ENCODE measurements around the gene CTSH. TPM values are rescaled to one million over a fixed set of nuclear protein-coding genes. Genes with fewer than 3 reads are reported as not detected.

CTSH gene
- total RNA-seq, 1 donor from 2014 or later = 75.8 TPM

DNA sequence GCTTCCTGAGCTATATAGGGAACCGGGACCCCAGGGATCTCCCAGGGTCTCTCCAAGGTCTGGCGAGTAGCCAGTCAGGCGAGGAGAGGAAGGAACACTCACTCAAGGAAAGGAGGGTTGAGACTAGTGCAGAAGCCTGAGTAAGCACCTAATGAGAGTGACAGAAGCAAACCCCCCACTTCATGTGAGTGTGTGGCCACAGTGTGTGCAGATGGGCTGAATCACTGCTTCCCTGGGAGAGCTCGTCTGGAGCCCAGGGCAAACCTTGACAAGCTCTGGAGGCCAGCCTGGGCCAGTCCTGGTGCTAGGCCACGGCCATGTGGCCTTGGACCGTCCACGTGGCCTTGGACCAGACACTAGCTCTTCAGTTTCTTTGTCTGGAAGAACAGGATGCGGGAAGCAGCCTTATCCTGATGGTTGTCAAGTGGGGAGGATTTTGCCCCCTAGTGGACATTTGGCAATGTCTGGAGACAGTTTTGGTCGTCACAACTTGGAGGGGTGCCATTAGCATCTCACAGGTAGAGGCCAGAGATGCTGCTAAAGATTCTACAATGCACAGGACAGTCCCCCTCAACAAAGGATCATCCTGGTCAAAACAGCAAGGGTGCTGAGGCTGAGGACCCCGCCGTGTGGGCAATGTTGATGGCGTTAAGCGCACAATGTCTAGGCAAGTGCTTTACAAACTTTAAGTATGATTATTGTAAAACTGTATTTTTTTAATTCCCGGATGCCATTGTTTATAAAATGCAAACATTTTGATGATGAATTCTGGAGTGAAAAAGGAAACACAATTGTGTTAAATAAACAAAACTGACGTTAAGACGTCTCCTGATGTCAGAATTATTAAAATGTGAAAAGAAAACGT lies 34.8 kb upstream of the CTSH start:
- peak; percentile 82 for DNase-seq (ENCODE audit: low read depth)
- TF ChIP-seq, protein P1, sequence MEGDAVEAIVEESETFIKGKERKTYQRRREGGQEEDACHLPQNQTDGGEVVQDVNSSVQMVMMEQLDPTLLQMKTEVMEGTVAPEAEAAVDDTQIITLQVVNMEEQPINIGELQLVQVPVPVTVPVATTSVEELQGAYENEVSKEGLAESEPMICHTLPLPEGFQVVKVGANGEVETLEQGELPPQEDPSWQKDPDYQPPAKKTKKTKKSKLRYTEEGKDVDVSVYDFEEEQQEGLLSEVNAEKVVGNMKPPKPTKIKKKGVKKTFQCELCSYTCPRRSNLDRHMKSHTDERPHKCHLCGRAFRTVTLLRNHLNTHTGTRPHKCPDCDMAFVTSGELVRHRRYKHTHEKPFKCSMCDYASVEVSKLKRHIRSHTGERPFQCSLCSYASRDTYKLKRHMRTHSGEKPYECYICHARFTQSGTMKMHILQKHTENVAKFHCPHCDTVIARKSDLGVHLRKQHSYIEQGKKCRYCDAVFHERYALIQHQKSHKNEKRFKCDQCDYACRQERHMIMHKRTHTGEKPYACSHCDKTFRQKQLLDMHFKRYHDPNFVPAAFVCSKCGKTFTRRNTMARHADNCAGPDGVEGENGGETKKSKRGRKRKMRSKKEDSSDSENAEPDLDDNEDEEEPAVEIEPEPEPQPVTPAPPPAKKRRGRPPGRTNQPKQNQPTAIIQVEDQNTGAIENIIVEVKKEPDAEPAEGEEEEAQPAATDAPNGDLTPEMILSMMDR (IDR thresholded peaks at IDR 0.05; ENCODE audit: insufficient read depth, low read length, severe bottlenecking) = peak; percentile 85
- no peaks in the 10 kb centered on the region for H3K36me3 ChIP-seq (ENCODE audit: control insufficient read depth, insufficient read depth, low read length)
- no peaks in the 10 kb centered on the region for H3K27me3 ChIP-seq (ENCODE audit: control insufficient read depth, insufficient read depth, low read length)
- H3K4me3 ChIP-seq (ENCODE audit: low read depth, low read length) = no peak overlapping the region
- no peak for FAIRE-seq

DNA sequence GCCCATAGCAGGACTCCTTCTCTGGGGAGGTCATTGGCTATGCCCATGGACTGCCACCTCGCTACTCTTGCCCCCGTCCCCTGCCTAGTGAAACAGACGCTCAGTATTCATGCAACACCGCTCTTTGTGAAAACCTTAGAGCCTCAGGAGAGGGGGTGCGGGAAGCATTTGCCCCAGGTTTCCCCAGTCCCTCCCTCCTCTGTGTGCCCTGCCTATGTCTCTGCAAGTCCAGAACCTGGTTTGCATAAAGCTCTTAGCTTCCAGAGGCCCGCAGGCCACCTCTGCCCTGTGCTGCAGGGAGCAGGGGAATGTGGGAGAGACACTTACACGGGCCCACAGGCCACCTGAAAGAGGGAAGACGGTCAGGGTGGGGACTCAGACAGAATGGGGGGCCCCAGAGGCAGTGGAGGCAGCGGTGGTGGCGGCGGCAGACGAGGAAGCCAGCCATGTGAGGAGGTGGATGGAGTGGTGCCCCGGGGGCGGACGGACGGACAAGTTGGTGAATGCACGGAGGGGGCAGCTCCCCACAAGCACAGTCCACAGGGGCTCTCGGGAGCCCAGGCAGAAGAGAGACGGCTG lies 33.8 kb upstream of the CTSH start:
- Histone ChIP-seq H3K36me3 (ENCODE audit: control insufficient read depth, insufficient read depth, low read length) (no peaks in the 10 kb centered on the region), H3K4me3 (ENCODE audit: low read depth, low read length) (no peak overlapping the region), H3K27me3 (ENCODE audit: control insufficient read depth, insufficient read depth, low read length) (no peaks in the 10 kb centered on the region)
- DNase-seq (ENCODE audit: low read depth) = no peak
- TF ChIP-seq, protein P1 (IDR thresholded peaks at IDR 0.05; ENCODE audit: insufficient read depth, low read length, severe bottlenecking) = no peak
- FAIRE-seq = no peak

DNA sequence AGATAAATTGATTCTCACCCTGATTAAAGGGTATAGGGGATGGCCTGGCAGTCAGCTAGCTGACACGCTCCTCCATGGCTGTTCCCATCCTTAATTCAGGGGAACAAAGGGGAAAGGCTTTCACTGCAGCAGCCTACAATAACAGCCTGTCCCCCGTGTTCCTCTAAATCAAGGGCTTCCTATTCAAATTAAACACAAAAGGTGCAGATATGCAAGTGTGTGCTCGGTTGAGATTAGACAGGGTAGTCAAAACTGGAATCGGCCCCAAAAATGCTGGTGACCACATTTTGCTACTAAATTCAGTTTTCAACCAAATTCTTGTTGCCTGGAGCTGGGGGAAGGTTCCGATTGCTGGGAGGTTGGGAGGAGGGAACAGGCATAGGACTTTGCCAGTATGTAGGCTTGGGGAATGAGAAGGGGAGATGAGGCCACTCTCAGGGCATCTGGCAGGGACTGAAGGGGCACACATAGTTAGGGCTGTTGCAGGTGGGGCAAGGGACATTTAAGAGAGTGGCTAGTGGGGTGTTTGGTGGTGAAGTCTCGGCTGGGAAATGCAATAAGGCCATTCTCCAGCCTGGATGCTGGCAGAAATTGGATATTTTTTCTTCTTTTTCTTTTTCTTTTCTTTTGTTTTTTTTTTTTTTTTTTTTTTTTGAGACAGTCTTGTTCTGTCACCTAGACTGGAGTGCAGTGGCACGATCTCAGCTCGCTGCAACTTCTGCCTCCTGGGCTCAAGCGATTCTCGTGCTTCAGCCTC lies 32.9 kb upstream of the CTSH start:
- Histone ChIP-seq H3K36me3 (ENCODE audit: control insufficient read depth, insufficient read depth, low read length) (no peaks in the 10 kb centered on the region), H3K4me3 (ENCODE audit: low read depth, low read length) (no peak overlapping the region), H3K27me3 (ENCODE audit: control insufficient read depth, insufficient read depth, low read length) (no peaks in the 10 kb centered on the region)
- DNase-seq (ENCODE audit: low read depth) = no peak
- TF ChIP-seq, protein P1 (IDR thresholded peaks at IDR 0.05; ENCODE audit: insufficient read depth, low read length, severe bottlenecking) = no peak
- FAIRE-seq = no peak

DNA sequence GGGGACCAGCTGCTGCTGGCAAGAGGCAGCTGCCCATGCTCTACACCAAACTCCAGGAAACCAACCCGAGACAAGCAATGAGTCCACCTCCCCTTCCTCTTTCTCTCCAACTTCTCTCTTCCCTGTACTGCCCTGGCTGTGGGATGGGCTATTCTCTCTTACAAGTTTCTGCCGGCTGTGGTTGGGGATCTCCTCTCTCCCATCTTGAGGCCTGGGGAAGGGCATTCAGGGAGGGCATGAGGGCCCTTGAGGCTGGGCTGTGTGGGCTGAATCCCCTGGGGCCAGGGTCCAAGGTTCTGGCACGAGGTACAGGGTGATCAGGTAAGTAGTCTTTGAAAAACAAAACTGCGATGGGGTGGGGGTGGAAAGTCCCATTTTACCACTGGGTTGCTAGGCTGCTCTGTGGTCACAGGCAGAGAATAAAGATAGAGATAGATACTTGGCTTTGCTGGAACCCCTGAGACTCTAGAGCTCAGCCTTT lies 32.3 kb upstream of the CTSH start:
- FAIRE-seq = no peak
- TF ChIP-seq, protein P1 (IDR thresholded peaks at IDR 0.05; ENCODE audit: insufficient read depth, low read length, severe bottlenecking) = no peak
- no peak for DNase-seq (ENCODE audit: low read depth)
- Histone ChIP-seq H3K36me3 (ENCODE audit: control insufficient read depth, insufficient read depth, low read length) (no peaks in the 10 kb centered on the region), H3K4me3 (ENCODE audit: low read depth, low read length) (no peak overlapping the region), H3K27me3 (ENCODE audit: control insufficient read depth, insufficient read depth, low read length) (no peaks in the 10 kb centered on the region)

DNA sequence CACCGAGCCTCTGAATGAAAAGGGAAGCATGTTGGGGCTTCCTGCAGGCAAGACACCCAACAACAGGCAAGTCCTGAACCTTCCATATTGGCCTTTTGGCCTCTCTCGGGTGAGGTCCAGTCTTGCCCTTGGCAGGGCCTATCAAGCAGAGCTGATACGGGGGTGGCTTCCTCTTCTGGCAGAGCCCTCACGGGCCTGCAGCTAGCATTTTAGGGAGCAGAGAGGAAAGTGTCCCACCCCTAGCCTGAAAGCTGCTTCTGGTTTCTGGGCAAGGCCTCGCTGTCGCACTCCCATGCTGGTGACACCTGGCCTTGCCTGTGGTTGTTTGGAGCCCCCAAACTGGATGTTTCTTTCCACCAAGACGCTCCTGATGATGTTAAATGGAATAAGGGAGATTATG lies 31.8 kb upstream of the CTSH start:
- TF ChIP-seq, protein P1 (IDR thresholded peaks at IDR 0.05; ENCODE audit: insufficient read depth, low read length, severe bottlenecking) = no peak
- Histone ChIP-seq H3K27me3 (ENCODE audit: control insufficient read depth, insufficient read depth, low read length) (no peaks in the 10 kb centered on the region), H3K4me3 (ENCODE audit: low read depth, low read length) (no peak overlapping the region), H3K36me3 (ENCODE audit: control insufficient read depth, insufficient read depth, low read length) (no peaks in the 10 kb centered on the region)
- FAIRE-seq (no peak), DNase-seq (ENCODE audit: low read depth) (no peak)

All from bronchial epithelial cell (primary cell).